Measurements from ENCODE around the gene ARMC8.
"Not testable (repeated sequence)": the region's sequence is repeated elsewhere in the genome, so short reads cannot be mapped to it uniquely, and the experiment has no call there.

ARMC8 gene, protein sequence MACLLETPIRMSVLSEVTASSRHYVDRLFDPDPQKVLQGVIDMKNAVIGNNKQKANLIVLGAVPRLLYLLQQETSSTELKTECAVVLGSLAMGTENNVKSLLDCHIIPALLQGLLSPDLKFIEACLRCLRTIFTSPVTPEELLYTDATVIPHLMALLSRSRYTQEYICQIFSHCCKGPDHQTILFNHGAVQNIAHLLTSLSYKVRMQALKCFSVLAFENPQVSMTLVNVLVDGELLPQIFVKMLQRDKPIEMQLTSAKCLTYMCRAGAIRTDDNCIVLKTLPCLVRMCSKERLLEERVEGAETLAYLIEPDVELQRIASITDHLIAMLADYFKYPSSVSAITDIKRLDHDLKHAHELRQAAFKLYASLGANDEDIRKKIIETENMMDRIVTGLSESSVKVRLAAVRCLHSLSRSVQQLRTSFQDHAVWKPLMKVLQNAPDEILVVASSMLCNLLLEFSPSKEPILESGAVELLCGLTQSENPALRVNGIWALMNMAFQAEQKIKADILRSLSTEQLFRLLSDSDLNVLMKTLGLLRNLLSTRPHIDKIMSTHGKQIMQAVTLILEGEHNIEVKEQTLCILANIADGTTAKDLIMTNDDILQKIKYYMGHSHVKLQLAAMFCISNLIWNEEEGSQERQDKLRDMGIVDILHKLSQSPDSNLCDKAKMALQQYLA
- 59.7 reads per million, percentile 72 among the genes with 10 or more reads in this experiment for total RNA-seq

DNA sequence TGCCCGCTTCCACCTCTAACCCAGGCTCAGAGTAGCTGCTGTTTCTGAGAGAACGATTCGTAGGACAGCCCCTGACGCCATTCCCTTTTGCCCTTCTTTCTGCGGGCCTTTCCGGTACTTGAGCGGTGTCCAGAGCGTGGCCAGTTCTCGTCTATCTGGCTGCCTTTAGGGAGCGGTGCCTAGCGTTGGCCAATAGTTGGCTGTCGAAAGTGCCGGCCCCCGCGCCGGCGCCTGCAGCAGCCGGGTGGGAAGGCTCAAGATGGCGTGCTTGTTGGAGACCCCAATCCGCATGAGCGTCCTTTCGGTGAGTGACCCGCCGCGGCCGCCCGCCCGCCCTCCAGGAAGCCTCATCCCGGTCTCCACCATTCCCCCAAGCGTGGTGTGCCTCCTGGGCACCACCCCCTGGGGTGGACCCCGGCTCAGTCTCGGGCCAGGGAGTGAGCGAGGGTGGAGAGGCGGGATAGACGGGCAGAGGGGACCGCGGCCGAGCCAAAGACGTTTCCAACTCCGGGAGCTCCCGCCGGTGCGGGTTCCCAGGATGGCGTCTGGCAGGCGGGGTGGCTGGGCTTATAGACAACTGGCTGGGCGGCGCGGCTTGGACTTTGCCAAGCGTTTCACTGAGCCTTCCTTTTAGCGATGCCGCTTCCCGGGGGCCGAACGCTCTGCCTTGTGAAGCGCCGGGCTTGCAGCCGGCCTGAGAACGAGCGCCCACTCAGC is at the start of gene ARMC8:
TSS of gene ARMC8 (plus strand) at position 6 of the 717 bp plus-strand sequence. CDS start at position 260, 254 bp downstream.
- peak; percentile 43 for DNase-seq

DNA sequence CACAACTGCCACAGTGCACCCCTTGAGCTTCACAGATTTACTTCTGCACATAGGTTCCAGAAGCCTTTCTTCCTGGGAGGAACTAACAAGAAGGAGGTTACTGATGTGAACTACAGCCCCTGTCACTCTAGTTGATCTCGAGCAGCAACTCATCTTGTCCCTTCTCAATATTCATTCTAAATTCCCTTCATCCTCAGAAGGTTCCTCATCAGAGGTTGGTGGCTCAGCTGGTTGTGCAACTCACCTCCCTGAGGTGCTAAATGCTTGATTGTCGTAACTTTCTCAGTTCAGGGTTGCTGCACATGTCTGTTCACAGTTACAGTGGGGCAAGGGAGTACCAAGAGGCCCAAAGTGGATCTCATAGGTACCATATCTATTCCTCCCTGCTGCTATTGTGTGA is 49.2 kb upstream of the ARMC8 start:
- DNase-seq, result no peak

DNA sequence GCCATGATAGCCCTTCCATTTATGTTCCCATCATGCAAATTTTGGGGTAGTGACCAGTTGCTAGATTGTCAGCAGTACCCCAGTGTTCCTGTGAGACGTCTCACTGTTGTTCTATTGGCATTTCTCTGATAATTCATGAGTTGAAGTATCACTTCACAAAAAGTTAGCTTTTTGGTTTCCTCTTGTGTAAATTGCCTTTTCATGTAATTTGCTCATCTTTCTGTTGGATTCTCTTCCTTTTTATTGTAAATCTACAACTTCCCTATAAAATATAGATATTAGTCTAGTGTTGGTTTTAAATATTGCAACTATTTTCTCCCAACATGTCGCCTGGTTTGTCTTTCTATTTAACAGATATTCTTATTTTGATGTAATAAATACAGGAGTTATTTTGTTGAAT is 47.4 kb upstream of the ARMC8 start:
- DNase-seq, result no peak

DNA sequence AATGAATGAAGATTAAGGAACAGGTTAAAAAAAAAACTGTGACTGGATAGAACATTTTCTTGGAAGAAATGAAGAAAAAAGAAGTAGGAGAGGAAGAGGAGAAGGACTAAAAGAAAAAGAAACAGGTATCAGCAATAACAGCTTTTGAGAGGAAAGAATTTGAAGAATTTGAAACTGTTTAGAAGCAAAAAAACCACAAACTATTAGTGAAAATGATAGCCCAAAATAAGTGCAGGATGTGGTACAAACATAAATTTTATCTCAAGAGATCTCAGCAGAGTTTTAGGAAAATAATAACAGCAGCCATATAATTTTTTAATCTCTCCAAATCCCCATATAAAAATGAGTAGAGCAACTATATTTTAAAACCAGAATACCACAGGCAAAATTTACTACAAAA is 46.2 kb upstream of the ARMC8 start:
- DNase-seq, result no peak

DNA sequence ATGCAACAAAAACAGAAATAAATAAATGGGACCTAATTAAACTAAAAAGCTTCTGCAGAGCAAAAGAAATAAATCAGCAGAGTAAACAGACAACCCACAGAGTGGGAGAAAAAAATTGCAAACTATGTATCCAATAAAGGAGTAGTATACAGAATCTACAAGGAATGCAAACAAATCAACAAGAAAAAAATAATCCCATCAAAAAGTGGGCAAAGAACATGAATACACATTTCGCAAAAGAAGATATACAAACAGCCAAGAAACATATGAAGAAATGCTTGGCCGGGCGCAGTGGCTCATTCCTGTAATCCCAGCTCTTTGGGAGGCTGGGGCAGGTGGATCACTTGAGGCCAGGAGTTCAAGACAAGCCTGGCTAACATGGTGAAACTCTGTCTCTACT is 44.9 kb upstream of the ARMC8 start:
- not testable (repeated sequence) for DNase-seq

DNA sequence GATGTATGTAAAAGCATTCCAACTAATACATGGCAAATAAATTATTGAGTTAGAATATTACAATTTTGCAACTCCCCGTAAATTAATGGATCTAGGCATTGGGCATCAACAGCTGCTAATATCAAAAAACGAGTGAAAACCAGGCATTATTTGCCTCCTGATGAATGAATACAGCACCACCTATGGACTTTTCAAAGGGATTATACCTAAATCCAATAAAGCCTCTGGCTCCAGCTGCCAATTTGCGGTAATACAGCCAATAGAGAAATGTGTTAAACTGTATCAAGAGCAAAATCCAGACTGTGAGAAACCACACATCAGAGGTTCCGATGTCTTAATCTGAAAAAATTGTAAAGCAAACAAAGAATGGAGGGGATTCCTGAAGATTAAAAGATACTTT is 38.6 kb upstream of the ARMC8 start:
- DNase-seq, result no peak

DNA sequence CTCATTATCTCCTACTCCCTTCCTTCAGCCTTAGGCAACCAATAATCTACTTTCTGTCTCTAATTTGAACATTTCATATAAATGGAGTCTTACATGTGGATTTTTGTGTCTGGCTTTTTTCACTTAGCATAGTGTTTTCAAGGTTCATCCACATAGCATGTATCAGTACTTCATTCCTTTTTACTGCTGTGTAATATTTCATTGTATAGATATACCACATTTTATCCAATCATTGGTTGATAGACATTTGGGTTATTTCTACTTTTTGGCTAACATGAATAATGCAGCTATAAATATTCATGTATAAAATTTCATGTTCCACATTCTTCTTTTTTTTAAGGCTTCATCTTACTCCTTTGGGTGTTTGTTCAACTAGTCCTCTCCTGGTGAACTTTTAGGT is 32.6 kb upstream of the ARMC8 start:
- no peak for DNase-seq

DNA sequence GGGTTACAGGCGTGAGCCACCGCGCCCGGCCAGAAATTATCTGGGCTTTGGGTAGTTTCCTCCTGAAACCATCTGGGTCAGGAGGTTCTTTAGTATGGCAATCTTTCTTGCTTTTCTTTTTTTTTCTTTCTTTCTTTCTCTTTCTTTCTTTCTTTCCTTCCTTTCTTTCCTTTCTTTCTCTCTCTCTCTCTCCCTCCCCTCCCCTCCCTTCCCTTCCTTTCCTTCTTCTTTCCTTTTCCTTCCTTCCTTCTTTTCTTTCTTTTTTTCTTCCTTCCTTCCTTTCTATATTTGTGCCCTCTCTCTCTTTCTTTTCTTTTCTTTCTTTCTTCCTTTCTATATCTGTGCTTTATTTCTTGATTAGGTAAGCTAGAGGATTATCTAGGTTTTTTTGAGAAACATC is 29.4 kb upstream of the ARMC8 start:
- no peak for DNase-seq

DNA sequence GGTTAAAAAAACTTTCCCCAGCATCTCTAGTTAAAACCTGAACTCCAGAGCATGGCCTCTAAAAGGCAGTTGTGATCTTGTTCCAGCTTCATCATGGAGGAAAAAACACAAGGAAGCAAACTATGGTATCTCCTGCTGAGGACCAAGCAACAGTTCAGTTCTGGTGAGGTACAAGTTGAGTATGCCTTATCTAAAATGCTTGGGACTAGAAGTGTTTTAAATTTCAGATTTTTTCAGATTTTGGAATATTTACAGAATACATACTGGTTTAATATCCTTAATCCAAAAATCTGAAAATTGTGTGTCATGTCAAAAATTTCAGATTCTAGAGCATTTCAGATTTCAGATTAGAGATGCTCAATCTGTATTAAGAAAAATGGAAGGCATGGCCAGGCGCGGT is 22.0 kb upstream of the ARMC8 start:
- DNase-seq, result no peak

DNA sequence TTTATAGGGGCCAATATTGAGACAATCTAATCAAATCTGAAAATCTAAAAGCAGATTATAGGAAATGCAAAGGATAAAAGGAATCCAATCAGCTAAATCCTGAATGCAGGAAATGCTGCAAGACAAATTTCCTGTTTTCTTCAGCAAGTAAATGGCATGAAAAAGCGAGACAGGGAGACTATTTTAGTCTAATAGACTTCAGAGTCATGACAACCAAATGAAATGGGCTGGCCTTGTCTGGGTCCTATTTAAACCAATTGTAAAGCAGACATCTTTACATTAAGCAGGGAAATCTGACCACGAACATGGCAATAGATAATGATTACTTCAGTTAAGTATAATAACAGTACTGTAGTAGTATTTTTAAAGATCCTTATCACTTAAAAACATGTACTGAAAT is 14.5 kb upstream of the ARMC8 start:
- no peak for DNase-seq

DNA sequence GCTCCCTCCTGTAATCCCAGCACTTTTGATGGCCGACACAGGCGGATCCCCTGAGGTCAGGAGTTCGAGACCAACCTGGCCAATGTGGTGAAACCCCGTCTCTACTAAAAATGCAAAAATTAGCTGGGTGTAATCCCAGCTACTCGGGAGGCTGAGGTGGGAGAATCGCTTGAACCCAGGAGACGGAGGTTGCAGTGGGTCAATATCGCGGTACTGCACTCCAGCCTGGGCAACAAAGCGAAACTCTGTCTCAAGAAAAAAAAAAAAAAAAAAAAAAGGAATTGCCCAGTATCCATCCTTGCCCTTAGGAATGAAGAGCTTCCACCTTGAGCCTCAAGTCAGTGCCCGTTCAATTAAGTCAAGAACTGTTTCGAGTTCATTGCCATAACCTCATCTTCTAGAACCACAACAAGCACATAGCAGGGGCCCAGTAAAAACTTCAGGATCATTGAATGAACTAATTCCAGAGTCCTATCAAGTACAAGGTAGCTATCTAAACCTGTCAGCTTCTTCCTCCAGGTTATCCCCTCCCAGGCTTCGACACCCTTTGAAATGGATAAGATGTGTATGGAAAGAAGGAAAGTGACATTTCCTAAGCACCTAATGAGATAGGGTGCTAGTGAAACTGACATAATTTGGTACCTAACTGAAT is 13.2 kb upstream of the ARMC8 start:
- DNase-seq, result no peak

DNA sequence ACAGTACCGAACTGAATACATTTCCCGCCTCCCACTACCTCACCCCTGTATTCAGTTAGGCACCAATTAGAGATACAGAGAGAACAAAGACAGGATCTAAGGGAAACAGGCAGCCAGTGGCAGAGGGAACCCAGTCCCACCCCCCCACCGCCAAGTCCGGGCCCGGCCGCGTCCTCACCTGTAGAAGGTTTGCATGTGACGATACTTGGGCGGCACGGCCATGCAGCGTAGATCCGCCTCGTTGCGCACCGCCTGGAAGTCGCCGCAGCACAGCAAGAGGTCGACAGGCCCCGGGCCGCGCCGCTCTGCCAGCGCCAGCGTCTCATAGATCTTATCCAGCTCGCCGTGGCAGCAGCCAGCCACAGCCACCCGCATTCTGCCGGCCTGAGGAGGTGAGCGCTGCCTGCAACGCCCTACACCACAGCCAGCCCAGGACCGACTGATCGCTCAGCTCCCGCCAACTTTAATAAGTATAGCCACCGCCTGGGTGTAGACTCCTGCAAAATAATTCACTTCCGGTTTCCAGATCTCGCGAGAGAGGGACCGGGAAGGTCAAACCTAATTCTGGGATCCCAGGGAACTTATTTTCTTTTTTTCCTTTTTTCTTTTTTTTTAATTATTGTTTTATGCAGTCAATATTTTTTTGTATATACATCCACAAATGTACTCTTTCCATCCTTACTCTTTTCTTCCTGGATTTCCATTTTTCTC is 12.5 kb upstream of the ARMC8 start, which contains the start of gene DBR1:
TSS of gene DBR1 (minus strand) at position 501 of the 711 bp plus-strand sequence. CDS start at position 375, 126 bp downstream.
- peak; percentile 75 for DNase-seq

DNA sequence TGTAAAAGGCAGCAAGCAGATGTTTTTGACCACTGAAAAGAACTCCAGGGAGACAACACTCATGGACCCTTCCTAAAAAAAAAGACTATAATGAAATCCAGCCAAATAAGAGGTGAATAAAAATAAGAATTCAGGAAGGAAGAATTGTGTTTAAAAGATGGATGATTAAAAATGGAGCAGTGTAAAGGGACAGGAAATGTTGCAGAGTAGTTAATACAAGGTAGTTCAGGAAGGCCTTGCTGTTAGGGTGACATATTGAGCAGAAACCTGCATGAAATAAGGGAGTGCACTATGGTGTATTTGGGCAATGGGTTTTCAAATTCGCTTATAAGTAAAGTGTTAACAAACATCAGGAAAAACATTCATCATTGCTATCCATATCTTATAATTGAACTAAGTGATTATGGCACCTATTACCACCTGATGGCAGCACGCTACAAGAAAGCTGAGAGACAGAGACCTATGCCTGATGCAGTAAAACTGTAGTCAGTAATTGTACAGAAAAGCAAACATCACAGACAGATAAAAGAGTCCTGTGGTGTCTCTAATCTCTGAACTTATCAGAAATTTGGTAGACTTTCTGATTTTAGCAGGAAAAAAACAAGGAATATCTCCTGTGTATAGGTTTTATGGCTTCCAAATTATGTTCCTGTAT is 6.6 kb upstream of the ARMC8 start:
- DNase-seq, result peak; percentile 7

DNA sequence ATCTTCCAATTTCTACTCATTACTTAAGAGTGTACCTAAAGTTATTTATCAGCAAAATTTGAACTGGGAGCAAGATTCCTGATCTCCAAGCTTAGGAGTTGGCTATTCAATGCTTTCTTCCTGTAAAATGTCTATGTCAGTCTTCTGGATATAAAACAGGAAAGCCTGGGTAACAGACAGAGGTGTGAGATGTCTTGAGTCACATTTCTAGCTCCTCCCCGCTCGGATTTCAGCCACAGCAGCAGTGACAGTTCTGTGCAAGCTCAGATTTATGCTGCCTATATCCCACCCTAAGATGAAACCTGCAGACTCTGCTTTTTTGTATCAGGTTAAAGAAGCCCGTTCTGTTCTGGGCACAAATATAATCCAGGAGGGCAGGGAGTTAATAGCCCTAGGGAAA is 2.1 kb upstream of the ARMC8 start:
- DNase-seq, result no peak

DNA sequence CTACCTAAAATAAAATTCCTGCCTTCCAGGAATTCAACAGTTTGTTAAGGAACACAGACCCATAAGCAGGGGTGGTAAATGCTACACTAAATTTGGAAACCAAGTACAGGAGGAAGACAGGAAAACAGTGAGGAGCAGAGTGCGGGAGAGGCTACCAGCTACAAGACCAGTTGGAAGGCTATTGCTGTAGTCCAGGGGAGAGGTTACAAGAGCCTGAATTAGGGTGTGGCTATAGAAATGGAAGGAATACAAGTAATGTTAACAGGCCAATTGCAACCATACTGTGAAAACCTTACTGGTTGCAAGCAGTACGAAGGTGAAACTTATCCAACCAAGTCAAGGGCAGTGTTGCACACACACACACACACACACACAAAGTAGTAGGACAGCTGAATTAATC is 880 bp upstream of the ARMC8 start:
- no peak for DNase-seq

DNA sequence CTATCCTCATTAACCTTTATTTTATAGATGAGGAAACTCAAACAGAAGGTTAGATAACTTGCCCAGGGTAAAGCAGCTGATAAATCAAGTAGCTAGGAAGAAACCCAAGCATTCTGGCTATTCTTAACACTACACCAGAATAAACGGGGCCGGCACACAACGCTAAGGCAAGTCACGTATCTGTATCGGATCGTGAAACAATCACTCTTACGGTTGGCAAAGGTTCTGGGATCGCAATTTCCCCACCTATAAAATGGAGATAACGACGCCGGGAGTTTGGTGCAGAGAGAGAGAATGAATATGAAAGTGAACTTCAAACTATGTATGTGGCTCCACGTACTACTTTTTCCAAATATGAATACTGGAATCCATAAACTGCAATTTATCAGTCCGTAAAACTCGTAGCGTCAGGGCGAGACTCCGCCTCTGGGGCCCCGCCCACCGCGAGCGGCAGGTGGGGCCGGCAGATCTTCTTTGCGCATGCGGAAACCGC is 252 bp upstream of the ARMC8 start:
- peak; percentile 83 for DNase-seq

DNA sequence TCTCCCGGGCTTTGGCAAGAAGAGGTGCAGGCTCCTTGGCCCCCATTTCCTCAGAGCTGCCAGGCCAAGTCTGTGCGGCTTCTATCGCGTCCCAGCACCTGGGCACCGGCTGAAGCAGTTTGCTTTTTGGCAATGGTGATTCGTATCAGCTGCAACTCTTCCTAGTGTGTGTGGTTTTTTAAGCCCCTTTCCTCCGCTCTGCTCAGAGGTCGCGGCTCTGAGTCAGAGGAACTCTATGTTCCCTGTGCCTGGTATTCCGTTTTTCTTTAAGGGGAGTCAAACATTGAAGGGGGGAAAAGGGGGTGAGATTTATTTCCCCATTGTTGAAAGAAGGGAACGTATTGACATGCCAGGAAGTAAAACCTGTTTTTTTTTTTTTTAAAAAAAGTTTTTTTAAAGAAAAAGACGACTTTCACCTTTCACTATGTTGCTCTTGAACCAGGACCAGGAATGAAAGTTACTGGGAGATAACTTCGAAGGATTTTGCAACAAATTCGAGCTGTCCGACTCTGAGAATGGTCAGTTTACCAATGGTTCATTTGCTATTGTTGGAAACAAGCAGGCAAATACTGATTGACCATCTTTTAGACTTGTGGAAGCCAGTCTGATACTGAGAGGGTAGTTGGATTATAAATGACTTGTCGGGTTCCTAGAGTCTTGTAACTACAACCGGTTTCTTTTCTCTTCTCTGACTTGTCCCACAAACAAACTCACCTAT is 1.1 kb downstream of the ARMC8 start:
- DNase-seq, result no peak

DNA sequence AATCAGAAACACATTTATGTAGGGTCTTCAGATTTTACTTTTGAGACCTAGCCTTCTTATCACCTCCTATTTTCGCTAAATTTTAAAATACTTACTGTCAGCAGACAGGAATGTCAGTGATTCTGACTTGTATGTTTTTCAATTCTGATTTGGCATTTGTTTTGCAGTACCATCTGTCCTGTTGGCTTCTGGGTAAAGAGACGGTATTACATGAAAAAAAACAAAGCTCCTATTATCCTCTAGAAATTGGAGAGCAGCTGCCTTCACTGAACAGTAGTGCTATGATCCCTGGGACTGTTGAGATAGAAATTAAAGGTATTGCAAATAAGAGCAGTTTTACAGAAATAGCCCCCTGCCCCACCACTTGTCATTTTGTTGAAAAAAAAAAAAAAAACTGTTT is 8.4 kb downstream of the ARMC8 start:
- no peak for DNase-seq

DNA sequence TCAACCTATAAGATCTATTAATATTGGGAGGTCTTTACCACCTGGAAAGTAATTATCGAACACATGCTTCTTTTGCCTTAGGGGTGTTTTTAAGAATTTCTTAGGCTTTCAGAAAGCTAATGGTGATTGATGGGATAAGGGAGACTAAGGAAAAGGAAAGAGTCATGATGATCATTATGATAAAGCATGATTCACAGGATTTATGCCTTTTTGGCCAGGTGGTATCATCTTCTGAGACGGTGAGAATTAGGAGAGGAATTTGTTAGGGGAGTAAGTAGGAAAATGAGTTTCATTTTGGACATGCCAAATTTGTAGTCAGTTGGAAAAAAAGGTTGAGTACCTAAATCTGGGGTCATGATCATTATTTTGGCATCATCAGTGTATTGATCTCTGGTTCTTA is 8.9 kb downstream of the ARMC8 start:
- no peak for DNase-seq

DNA sequence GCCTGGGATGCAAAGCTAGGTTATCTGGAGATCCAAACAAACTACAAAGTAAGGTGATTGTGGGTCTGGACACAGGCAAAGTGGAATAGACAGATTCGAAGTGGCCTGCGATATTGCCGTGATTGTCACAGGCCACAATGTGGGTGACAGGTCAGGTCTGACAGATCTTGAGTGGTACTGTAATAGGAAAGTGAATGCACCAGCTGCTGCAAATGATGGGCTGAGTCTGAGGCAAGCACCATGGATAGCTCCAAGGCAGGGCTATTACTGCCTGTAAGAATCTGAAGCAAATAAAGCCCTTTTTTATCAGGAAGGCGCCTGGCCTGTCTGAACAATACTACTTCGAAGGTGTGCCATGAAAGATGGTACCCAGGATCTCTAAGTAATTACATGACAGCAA is 10.0 kb downstream of the ARMC8 start:
- no peak for DNase-seq

DNA sequence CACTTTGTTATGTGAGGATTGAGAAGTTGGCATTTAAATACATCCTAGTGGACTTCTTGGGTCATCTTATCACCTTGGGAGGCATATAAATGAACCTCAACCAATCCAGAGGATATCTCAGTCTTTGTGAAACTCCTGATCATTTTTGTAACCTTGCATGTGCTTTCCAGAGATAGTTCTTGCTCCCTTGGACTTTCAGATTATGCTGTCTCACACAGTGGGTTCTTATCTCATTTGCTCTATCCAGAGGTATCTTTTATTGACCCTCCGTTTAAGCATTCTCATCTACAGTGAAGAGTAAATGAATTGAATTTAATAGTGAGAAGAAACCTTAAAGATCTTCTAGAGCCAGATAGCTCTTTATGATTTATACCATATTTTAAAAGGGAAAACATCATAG is 10.4 kb downstream of the ARMC8 start:
- no peak for DNase-seq
